Loucy (cell line): ENCODE data around the gene GLIPR1.

Experiments used
- H2AFZ ChIP-seq: fragments of 200-600 bp; sonication (generic); 2 replicates; pipeline ENCODE4 v1.6.0; 2016; ENCODE audit warnings: antibody characterized with exemption, mild to moderate bottlenecking, low read length, moderate library complexity
- H3F3A ChIP-seq: fragments of 200-600 bp; 2 replicates; pipeline ENCODE4 v1.6.0; 2016; ENCODE audit warnings: antibody characterized with exemption, low read depth, mild to moderate bottlenecking
- H3K27me3 ChIP-seq: fragments of 200-600 bp; sonication (generic); 2 replicates; pipeline ENCODE4 v1.6.1; 2014; ENCODE audit warnings: low read length, mild to moderate bottlenecking; ENCODE audit not compliant: insufficient read depth, poor library complexity, severe bottlenecking
- H3K36me3 ChIP-seq: fragments of 200-600 bp; sonication (generic); 2 replicates; pipeline ENCODE4 v1.6.1; 2016; ENCODE audit warnings: low read length; ENCODE audit not compliant: insufficient read depth
- H3K4me1 ChIP-seq: fragments of 200-600 bp; sonication (generic); 2 replicates; pipeline ENCODE4 v1.5.1; 2014; ENCODE audit warnings: low read length, mild to moderate bottlenecking; ENCODE audit not compliant: insufficient read depth, poor library complexity, severe bottlenecking
- H3K4me2 ChIP-seq: fragments of 200-600 bp; sonication (generic); 2 replicates; pipeline ENCODE4 v1.6.0; 2014; ENCODE audit warnings: antibody characterized with exemption, low read length, low read depth, mild to moderate bottlenecking; ENCODE audit not compliant: poor library complexity, severe bottlenecking
- H3K4me3 ChIP-seq: fragments of 200-600 bp; sonication (generic); 2 replicates; pipeline ENCODE4 v1.5.1; 2014; ENCODE audit warnings: low read length, mild to moderate bottlenecking, mixed read lengths; ENCODE audit not compliant: poor library complexity, severe bottlenecking
- H3K79me2 ChIP-seq: fragments of 200-600 bp; sonication (generic); 2 replicates; pipeline ENCODE4 v1.6.1; 2014; ENCODE audit warnings: low read length; ENCODE audit not compliant: insufficient read depth
- H3K9ac ChIP-seq: fragments of 200-600 bp; sonication (generic); 2 replicates; pipeline ENCODE4 v1.6.0; 2014; ENCODE audit warnings: mild to moderate bottlenecking, low read depth, low read length, moderate library complexity; ENCODE audit not compliant: poor library complexity, severe bottlenecking
- H3K9me2 ChIP-seq: fragments of 200-600 bp; sonication (generic); replicated peaks from 2 replicates; pipeline ENCODE4 v1.6.1; 2016; ENCODE audit warnings: low read depth, low read length, mixed read lengths
- H3K9me3 ChIP-seq: fragments of 200-600 bp; sonication (generic); 2 replicates; pipeline ENCODE4 v1.6.1; 2014; ENCODE audit warnings: mild to moderate bottlenecking, antibody characterized with exemption, low read length, low read depth; ENCODE audit not compliant: insufficient read depth
- H4K20me1 ChIP-seq: fragments of 200-600 bp; sonication (generic); 2 replicates; pipeline ENCODE4 v1.6.0; 2014; ENCODE audit warnings: antibody characterized with exemption, low read length, mild to moderate bottlenecking; ENCODE audit not compliant: insufficient read depth, poor library complexity, severe bottlenecking
- CTCF ChIP-seq: fragments of 200-600 bp; sonication (generic); conservative IDR thresholded peaks from 2 replicates; pipeline ENCODE4 v1.5.1; 2014; ENCODE audit warnings: mild to moderate bottlenecking, antibody characterized with exemption, low read length
- EZH2phosphoT487 ChIP-seq: fragments of 200-600 bp; IDR thresholded peaks from 2 replicates; pipeline ENCODE4 v1.6.1; 2018; ENCODE audit warnings: antibody characterized with exemption, mild to moderate bottlenecking, moderate library complexity, borderline replicate concordance

Gene GLIPR1

GRCh38 chr12:75477137-75477536 lies 3.4 kb upstream of the GLIPR1 start:
- Histone ChIP-seq H3K4me3 (no peak overlapping the region), H3K4me1 (peaks cover 25% of the 10 kb centered on the region), H3K79me2 (no peaks in the 10 kb centered on the region), H4K20me1 (no peaks in the 10 kb centered on the region), H3K27me3 (no peaks in the 10 kb centered on the region), H3K9me3 (no peaks in the 10 kb centered on the region), H3K4me2 (no peak overlapping the region), H3K9ac (no peak overlapping the region), H2AFZ (no peak overlapping the region), H3K36me3 (no peaks in the 10 kb centered on the region), H3K9me2 (no peaks in the 10 kb centered on the region), H3F3A (no peaks in the 10 kb centered on the region)
- TF ChIP-seq CTCF, result no peak
- TF ChIP-seq EZH2phosphoT487, result no peak

GRCh38 chr12:75478116-75478794 lies 2.3 kb upstream of the GLIPR1 start:
- peaks cover 27% of the 10 kb centered on the region for H3K4me1 ChIP-seq
- H3K4me2 ChIP-seq, result no peak overlapping the region
- no peaks in the 10 kb centered on the region for H3K9me3 ChIP-seq
- H3F3A ChIP-seq, result no peaks in the 10 kb centered on the region
- H3K9ac ChIP-seq, result no peak overlapping the region
- peak overlapping the region; percentile 42; the same call in 1 of the 2 replicates for H2AFZ ChIP-seq
- no peak for TF ChIP-seq CTCF
- no peak for TF ChIP-seq EZH2phosphoT487
- no peaks in the 10 kb centered on the region for H3K27me3 ChIP-seq
- no peaks in the 10 kb centered on the region for H4K20me1 ChIP-seq
- no peaks in the 10 kb centered on the region for H3K9me2 ChIP-seq
- no peaks in the 10 kb centered on the region for H3K36me3 ChIP-seq
- H3K79me2 ChIP-seq, result no peaks in the 10 kb centered on the region
- no peak overlapping the region for H3K4me3 ChIP-seq

- no peaks in the 10 kb centered on the region for H3K79me2 ChIP-seq
- H3K36me3 ChIP-seq, result no peaks in the 10 kb centered on the region
- H3K4me3 ChIP-seq, result peak overlapping the region; percentile 65
- H4K20me1 ChIP-seq, result no peaks in the 10 kb centered on the region
- no peaks in the 10 kb centered on the region for H3K9me2 ChIP-seq
- H3K4me2 ChIP-seq, result peak overlapping the region; percentile 74
- TF ChIP-seq EZH2phosphoT487 (no peak), CTCF (no peak)
- H3F3A ChIP-seq, result no peaks in the 10 kb centered on the region
- no peaks in the 10 kb centered on the region for H3K9me3 ChIP-seq
- H2AFZ ChIP-seq, result peak overlapping the region; percentile 66
- H3K27me3 ChIP-seq, result no peaks in the 10 kb centered on the region
- peaks cover 27% of the 10 kb centered on the region for H3K4me1 ChIP-seq
- H3K9ac ChIP-seq, result peak overlapping the region; percentile 20
Observed at GRCh38 chr12:75479963-75480461, 543 bp upstream of the GLIPR1 start.
